ENCODE results near the gene SOS2. TPM values are rescaled to one million over a fixed set of nuclear protein-coding genes. Genes with fewer than 3 reads are reported as not detected.

Gene SOS2
- total and polyA plus RNA-seq, 2 of the 8 experiments (the other 6 are each of a cell fraction or from before 2014, with no cell fraction given), result 2.8 to 12.7 TPM

- H4K8ac ChIP-seq (ENCODE audit: extremely low read depth, insufficient read depth, low read length), result no peak overlapping the region; the same call in 1 of the 2 replicates
- no peaks in the 10 kb centered on the region for H3K79me1 ChIP-seq (ENCODE audit: low read depth, low read length)
- no peaks in the 10 kb centered on the region for H3K27me3 ChIP-seq (replicated peaks in 1 of 4; ENCODE audit: control insufficient read depth in 3 of 4, extremely low read depth in 1 of 4, insufficient read depth in 3 of 4, low read length in 3 of 4)
- no peak overlapping the region for H2BK12ac ChIP-seq (ENCODE audit: low read depth, low read length)
- no peak overlapping the region for H2BK15ac ChIP-seq (ENCODE audit: low read length)
- DNase-seq (ENCODE audit: low read depth in 1 of 2, low spot score in 2 of 2) (no peak), FAIRE-seq (no peak)
- H3K36me3 ChIP-seq (ENCODE audit: control insufficient read depth in 2 of 4, insufficient read depth in 4 of 4, low read length in 3 of 4), result peaks cover 3 to 33% (median 20%) of the 10 kb centered on the region in 4 experiments; a peak in 7 of 8 replicates
- H4K91ac ChIP-seq (replicated peaks; ENCODE audit: insufficient read length, low read length), result no peak overlapping the region
- H3K27ac ChIP-seq (ENCODE audit: low read depth, low read length), result no peak overlapping the region
- ChIA-PET CTCF (ENCODE audit: partially characterized antibody) (interaction anchor here (1.1 to 7.6 kb wide), 5 partner anchors 14 to 242 kb away, joined by 3 to 90 read pairs (median 9); no protein-coding TSS in a partner anchor), POLR2A (ENCODE audit: partially characterized antibody) (interaction anchor here (1.1 to 2.9 kb wide), 5 partner anchors 10 to 249 kb away, joined by 3 to 27 read pairs (median 7); partner anchors contain the start of genes SOS2 and VCPKMT)
- H3K4me3 ChIP-seq (ENCODE audit: extremely low read depth in 1 of 4, insufficient read depth in 2 of 4, low read depth in 3 of 4, low read length in 4 of 4), result no peak overlapping the region
- no peak overlapping the region for H2BK20ac ChIP-seq (ENCODE audit: low read length)
- H3K79me2 ChIP-seq (ENCODE audit: control insufficient read depth in 1 of 2, insufficient read depth in 2 of 2, low read length in 2 of 2), result no peaks in the 10 kb centered on the region
- H3K4ac ChIP-seq (replicated peaks; ENCODE audit: insufficient read length, low read depth, low read length), result no peak overlapping the region
- no peak overlapping the region for H3K18ac ChIP-seq (ENCODE audit: extremely low read depth, low read length)
- no peak overlapping the region for H2AFZ ChIP-seq (ENCODE audit: low read length)
- no peaks in the 10 kb centered on the region; a peak in 1 of 7 replicates for H3K4me1 ChIP-seq (replicated peaks in 1 of 4; ENCODE audit: control insufficient read depth in 3 of 4, insufficient read depth in 4 of 4, low read length in 3 of 4)
- H3K9ac ChIP-seq (replicated peaks in 1 of 4; ENCODE audit: extremely low read depth in 1 of 4, low read depth in 3 of 4, low read length in 3 of 4), result no peak overlapping the region
- no peak overlapping the region for H3K14ac ChIP-seq (ENCODE audit: insufficient read length)
- WGBS, 2 experiments (ENCODE audit: extremely low coverage in 1 of 2, insufficient coverage in 1 of 2, insufficient read length in 1 of 2, insufficient replicate concordance in 2 of 2, low coverage in 1 of 2, low lambda C conversion rate in 2 of 2, missing lambda C conversion rate in 1 of 2), result 83% methylated on average over 4 of the region's 4 CpGs; no CpG with 5 or more reads in 1 of the 2 experiments
- no peak overlapping the region for H2BK120ac ChIP-seq (replicated peaks; ENCODE audit: low read depth, low read length)
- no peak overlapping the region for H2AK5ac ChIP-seq (ENCODE audit: low read depth, low read length)
- no peak overlapping the region for H2BK5ac ChIP-seq (ENCODE audit: low read depth, low read length)
- H3K23ac ChIP-seq (ENCODE audit: insufficient read length), result no peak overlapping the region
- no peaks in the 10 kb centered on the region for H3K9me3 ChIP-seq (ENCODE audit: insufficient read depth in 2 of 2, low read depth in 1 of 2, low read length in 1 of 2)
- no peak overlapping the region for H3K4me2 ChIP-seq (ENCODE audit: insufficient read depth in 1 of 2, low read depth in 2 of 2, low read length in 2 of 2)
- H4K5ac ChIP-seq (ENCODE audit: insufficient read length, low read depth, low read length), result no peak overlapping the region
- H4K20me1 ChIP-seq (replicated peaks in 1 of 2; ENCODE audit: control insufficient read depth in 1 of 2, insufficient read depth in 2 of 2, low read length in 2 of 2), result peaks cover 0 to 5% of the 10 kb centered on the region in 2 experiments
- H3K23me2 ChIP-seq (ENCODE audit: low read depth, low read length), result no peaks in the 10 kb centered on the region
- H3K56ac ChIP-seq (replicated peaks; ENCODE audit: insufficient read length, low read depth, low read length), result no peak overlapping the region
Measured at GRCh38 chr14:50106178-50106577, 125.2 kb downstream of the SOS2 start.

Data from H1 (cell line).